ENCODE results near the gene SORCS1. TPM values are rescaled to one million over a fixed set of nuclear protein-coding genes. Genes with fewer than 3 reads are reported as not detected.

Gene SORCS1
- total and polyA plus RNA-seq, 2 experiments from 2014 or later: 2.9 to 8.9 TPM

GRCh38 chr10:106952033-106952432, 212.5 kb downstream of the SORCS1 start:
- Histone ChIP-seq H2AFZ (no peak overlapping the region), H3K36me3 (ENCODE audit: insufficient read depth) (no peaks in the 10 kb centered on the region)
- H3K4me3 Mint-ChIP-seq: no peak overlapping the region

GRCh38 chr10:106949680-106950478, 214.6 kb downstream of the SORCS1 start:
- no peak for ATAC-seq
- H3K27me3 Mint-ChIP-seq (ENCODE audit: insufficient read depth, low read depth, poor library complexity): no peaks in the 10 kb centered on the region
- no peak overlapping the region for H3K27ac ChIP-seq (ENCODE audit: low read depth)
- TF ChIP-seq ZNF114 (CRISPR knock-in tag; IDR thresholded peaks at IDR 0.05) (no peak), EZH2phosphoT487 (IDR thresholded peaks at IDR 0.05; ENCODE audit: unreplicated experiment) (no peak)

More at GRCh38 chr10:106952033-106952432, 212.5 kb downstream of the SORCS1 start:
- Mint-ChIP-seq H3K9me3 (no peaks in the 10 kb centered on the region), H3K27me3 (ENCODE audit: insufficient read depth, low read depth, poor library complexity) (no peaks in the 10 kb centered on the region), H3K4me1 (peaks cover 9% of the 10 kb centered on the region), H3K36me3 (ENCODE audit: low read depth) (no peaks in the 10 kb centered on the region), H3K27ac (no peak overlapping the region)
- ATAC-seq (no peak), DNase-seq (ENCODE audit: low spot score) (no peak)
- H3K4me3 ChIP-seq: no peak overlapping the region
- no peaks in the 10 kb centered on the region for H3K9me2 ChIP-seq (ENCODE audit: insufficient read depth)
- no peaks in the 10 kb centered on the region for H3K79me2 ChIP-seq (replicated peaks; ENCODE audit: insufficient read depth)
- no peak overlapping the region for H3K4me2 ChIP-seq
- peaks cover 7% of the 10 kb centered on the region; the same call in 1 of the 2 replicates for H3K4me1 ChIP-seq (ENCODE audit: insufficient read depth)
- H3F3A ChIP-seq (replicated peaks; ENCODE audit: low read depth): no peaks in the 10 kb centered on the region
- no peak overlapping the region for H3K27ac ChIP-seq (ENCODE audit: low read depth)
- no peaks in the 10 kb centered on the region for H3K27me3 ChIP-seq (ENCODE audit: insufficient read depth)
- H4K20me1 ChIP-seq (replicated peaks; ENCODE audit: insufficient read depth): no peaks in the 10 kb centered on the region
- TF ChIP-seq ZNF331 (CRISPR knock-in tag; IDR thresholded peaks at IDR 0.05; ENCODE audit: low read depth): no peak
- no peak for TF ChIP-seq EZH2 (IDR thresholded peaks at IDR 0.05; ENCODE audit: low read depth, unreplicated experiment)
- no peak for TF ChIP-seq CREB1 (CRISPR knock-in tag; IDR thresholded peaks at IDR 0.05; ENCODE audit: low read depth)
- TF ChIP-seq REST (IDR thresholded peaks at IDR 0.05; ENCODE audit: unreplicated experiment): no peak
- TF ChIP-seq ETS1 (IDR thresholded peaks at IDR 0.05): no peak

More at GRCh38 chr10:106949680-106950478, 214.6 kb downstream of the SORCS1 start:
- H3K4me2 ChIP-seq: no peak overlapping the region
- no peak overlapping the region for H3K4me3 Mint-ChIP-seq
- H3K36me3 Mint-ChIP-seq (ENCODE audit: low read depth): no peaks in the 10 kb centered on the region
- H3K9me2 ChIP-seq (ENCODE audit: insufficient read depth): no peaks in the 10 kb centered on the region
- H3K4me1 ChIP-seq (ENCODE audit: insufficient read depth): no peaks in the 10 kb centered on the region
- no peak overlapping the region for H3K4me3 ChIP-seq
- no peaks in the 10 kb centered on the region for H4K20me1 ChIP-seq (replicated peaks; ENCODE audit: insufficient read depth)
- no peak overlapping the region for H3K27ac Mint-ChIP-seq
- H2AFZ ChIP-seq: no peak overlapping the region
- no peaks in the 10 kb centered on the region for H3K27me3 ChIP-seq (ENCODE audit: insufficient read depth)
- no peaks in the 10 kb centered on the region for H3F3A ChIP-seq (replicated peaks; ENCODE audit: low read depth)
- H3K36me3 ChIP-seq (ENCODE audit: insufficient read depth): no peaks in the 10 kb centered on the region
- DNase-seq (ENCODE audit: low spot score): no peak
- no peaks in the 10 kb centered on the region for H3K4me1 Mint-ChIP-seq
- H3K79me2 ChIP-seq (replicated peaks; ENCODE audit: insufficient read depth): no peaks in the 10 kb centered on the region
- H3K9me3 Mint-ChIP-seq: no peaks in the 10 kb centered on the region

Measured in GM23338 (cell line).